Measurements from ENCODE around the gene POLR2J.

- TF ChIP-seq, protein P1, sequence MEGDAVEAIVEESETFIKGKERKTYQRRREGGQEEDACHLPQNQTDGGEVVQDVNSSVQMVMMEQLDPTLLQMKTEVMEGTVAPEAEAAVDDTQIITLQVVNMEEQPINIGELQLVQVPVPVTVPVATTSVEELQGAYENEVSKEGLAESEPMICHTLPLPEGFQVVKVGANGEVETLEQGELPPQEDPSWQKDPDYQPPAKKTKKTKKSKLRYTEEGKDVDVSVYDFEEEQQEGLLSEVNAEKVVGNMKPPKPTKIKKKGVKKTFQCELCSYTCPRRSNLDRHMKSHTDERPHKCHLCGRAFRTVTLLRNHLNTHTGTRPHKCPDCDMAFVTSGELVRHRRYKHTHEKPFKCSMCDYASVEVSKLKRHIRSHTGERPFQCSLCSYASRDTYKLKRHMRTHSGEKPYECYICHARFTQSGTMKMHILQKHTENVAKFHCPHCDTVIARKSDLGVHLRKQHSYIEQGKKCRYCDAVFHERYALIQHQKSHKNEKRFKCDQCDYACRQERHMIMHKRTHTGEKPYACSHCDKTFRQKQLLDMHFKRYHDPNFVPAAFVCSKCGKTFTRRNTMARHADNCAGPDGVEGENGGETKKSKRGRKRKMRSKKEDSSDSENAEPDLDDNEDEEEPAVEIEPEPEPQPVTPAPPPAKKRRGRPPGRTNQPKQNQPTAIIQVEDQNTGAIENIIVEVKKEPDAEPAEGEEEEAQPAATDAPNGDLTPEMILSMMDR (IDR thresholded peaks at IDR 0.05; ENCODE audit: poor library complexity): peak; percentile 9
- TF ChIP-seq EZH2 (IDR thresholded peaks at IDR 0.05; ENCODE audit: borderline replicate concordance) (no peak), EZH2phosphoT487 (IDR thresholded peaks at IDR 0.05; ENCODE audit: low read depth, severe bottlenecking, unreplicated experiment) (no peak)
Observed at GRCh38 chr7:102464577-102465280, 14.0 kb downstream of the POLR2J start, which contains the start of the genes ALKBH4 and LRWD1.

Data from hepatocyte (in vitro differentiated cells).